Stimulated activated CD4-positive, alpha-beta T cell treated with anti-CD3 and anti-CD28 coated beads, Interleukin-12 subunit alpha, Interleukin-12 subunit beta, amount 100 ng/mL, for 48 hours (primary cell): ENCODE measurements around the gene DOK6.

Source experiments
- DNase-seq, 3 donors: peaks; one replicate each; pipeline ENCODE4 v3.0.0-alpha.2; 2020; ENCODE audit warnings: low read depth in 2 of 3, low spot score in 1 of 3

Gene DOK6

GRCh38 chr18:69895066-69896047 lies 494.7 kb downstream of the DOK6 start:
- DNase-seq, result no peak

- peak in 2 of 3 donors; percentile 18 to 53 for DNase-seq
Observed at GRCh38 chr18:69897397-69898108, 496.9 kb downstream of the DOK6 start.

- DNase-seq, result no peak
Observed at GRCh38 chr18:69898241-69898861, 497.7 kb downstream of the DOK6 start.
